WTC11 (cell line): Measurements from ENCODE around the gene BEX4.

Experiments
- ATF1 ChIP-seq: sonication (generic); formaldehyde crosslinking; IDR thresholded peaks from 2 replicates; pipeline ENCODE4 v1.8.1; 2023; ENCODE audit warnings: mild to moderate bottlenecking, moderate library complexity, missing genetic modification reagents
- CREB1 ChIP-seq: sonication (generic); formaldehyde crosslinking; IDR thresholded peaks from 2 replicates; pipeline ENCODE4 v1.8.0; 2023; ENCODE audit warnings: mild to moderate bottlenecking, missing genetic modification reagents
- GABPB1 ChIP-seq: sonication (generic); formaldehyde crosslinking; IDR thresholded peaks from 2 replicates; pipeline ENCODE4 v1.8.1; 2023; ENCODE audit warnings: mild to moderate bottlenecking, missing genetic modification reagents
- NR2C2 ChIP-seq: sonication (generic); formaldehyde crosslinking; IDR thresholded peaks from 2 replicates; pipeline ENCODE4 v1.8.0; 2022; ENCODE audit warnings: mild to moderate bottlenecking, missing genetic modification reagents
- TEAD4 ChIP-seq: sonication (generic); formaldehyde crosslinking; IDR thresholded peaks from 2 replicates; pipeline ENCODE4 v1.8.0; 2022; ENCODE audit warnings: mild to moderate bottlenecking, missing genetic modification reagents
- ZBTB21 ChIP-seq: sonication (generic); formaldehyde crosslinking; IDR thresholded peaks from 2 replicates; pipeline ENCODE4 v1.8.1; 2023; ENCODE audit warnings: mild to moderate bottlenecking, missing genetic modification reagents, borderline replicate concordance
- ZNF416 ChIP-seq: fragments of 250-450 bp; sonication (Bioruptor Pico); IDR thresholded peaks from 2 replicates; pipeline ENCODE4 v1.9.0; 2021; ENCODE audit warnings: mild to moderate bottlenecking, inconsistent platforms
- TF ChIP-seq, protein P1 (sequence below): fragments of 200-600 bp; IDR thresholded peaks from 2 replicates; pipeline ENCODE4 v1.8.0; 2022; ENCODE audit warnings: antibody characterized with exemption
- TF ChIP-seq, protein P2 (sequence below): sonication (generic); formaldehyde crosslinking; IDR thresholded peaks from 2 replicates; pipeline ENCODE4 v1.8.1; 2022; ENCODE audit warnings: low read depth, missing genetic modification reagents, borderline replicate concordance
- TF ChIP-seq, protein P3 (sequence below): sonication (generic); formaldehyde crosslinking; conservative IDR thresholded peaks from 2 replicates; pipeline ENCODE4 v1.8.1; 2023; ENCODE audit warnings: mild to moderate bottlenecking, low read depth, missing genetic modification reagents, moderate library complexity
- TF ChIP-seq, protein P4 (sequence below): sonication (generic); formaldehyde crosslinking; IDR thresholded peaks from 2 replicates; pipeline ENCODE4 v1.8.1; 2023; ENCODE audit warnings: mild to moderate bottlenecking, missing genetic modification reagents
- TF ChIP-seq, protein P5 (sequence below): sonication (generic); formaldehyde crosslinking; IDR thresholded peaks from 2 replicates; pipeline ENCODE4 v1.8.1; 2022; ENCODE audit warnings: missing genetic modification reagents, borderline replicate concordance

DNA sequence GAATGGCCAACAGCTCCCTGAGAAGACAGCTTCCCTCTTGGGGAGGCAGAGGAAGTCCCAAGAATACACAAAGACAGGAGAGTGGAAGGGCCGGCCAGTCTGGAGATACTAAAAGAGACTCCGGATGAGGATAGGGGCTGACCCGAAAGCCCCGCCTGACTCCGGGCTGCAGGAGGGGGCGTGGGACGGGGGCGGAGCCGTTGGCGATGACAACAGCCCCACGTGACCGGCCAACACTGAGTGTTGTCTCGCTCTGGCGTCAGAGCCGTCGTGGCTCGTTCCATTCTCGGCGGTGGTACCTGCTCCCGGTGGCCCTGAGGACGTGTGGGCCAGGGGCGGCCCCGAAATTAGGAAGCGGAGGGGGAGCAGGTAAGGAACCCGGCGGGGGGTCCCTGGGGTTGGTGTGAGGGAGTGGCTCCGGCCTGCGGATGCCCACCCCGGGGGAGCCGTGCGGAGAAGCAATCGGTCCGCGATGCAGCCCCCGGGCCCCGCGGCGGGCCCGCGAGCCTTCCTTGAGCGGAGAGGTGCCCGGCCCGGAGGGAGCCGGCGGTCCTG is at the start of gene BEX4:
- TF ChIP-seq, protein P1, sequence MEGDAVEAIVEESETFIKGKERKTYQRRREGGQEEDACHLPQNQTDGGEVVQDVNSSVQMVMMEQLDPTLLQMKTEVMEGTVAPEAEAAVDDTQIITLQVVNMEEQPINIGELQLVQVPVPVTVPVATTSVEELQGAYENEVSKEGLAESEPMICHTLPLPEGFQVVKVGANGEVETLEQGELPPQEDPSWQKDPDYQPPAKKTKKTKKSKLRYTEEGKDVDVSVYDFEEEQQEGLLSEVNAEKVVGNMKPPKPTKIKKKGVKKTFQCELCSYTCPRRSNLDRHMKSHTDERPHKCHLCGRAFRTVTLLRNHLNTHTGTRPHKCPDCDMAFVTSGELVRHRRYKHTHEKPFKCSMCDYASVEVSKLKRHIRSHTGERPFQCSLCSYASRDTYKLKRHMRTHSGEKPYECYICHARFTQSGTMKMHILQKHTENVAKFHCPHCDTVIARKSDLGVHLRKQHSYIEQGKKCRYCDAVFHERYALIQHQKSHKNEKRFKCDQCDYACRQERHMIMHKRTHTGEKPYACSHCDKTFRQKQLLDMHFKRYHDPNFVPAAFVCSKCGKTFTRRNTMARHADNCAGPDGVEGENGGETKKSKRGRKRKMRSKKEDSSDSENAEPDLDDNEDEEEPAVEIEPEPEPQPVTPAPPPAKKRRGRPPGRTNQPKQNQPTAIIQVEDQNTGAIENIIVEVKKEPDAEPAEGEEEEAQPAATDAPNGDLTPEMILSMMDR, result no peak
- TF ChIP-seq, protein P2, sequence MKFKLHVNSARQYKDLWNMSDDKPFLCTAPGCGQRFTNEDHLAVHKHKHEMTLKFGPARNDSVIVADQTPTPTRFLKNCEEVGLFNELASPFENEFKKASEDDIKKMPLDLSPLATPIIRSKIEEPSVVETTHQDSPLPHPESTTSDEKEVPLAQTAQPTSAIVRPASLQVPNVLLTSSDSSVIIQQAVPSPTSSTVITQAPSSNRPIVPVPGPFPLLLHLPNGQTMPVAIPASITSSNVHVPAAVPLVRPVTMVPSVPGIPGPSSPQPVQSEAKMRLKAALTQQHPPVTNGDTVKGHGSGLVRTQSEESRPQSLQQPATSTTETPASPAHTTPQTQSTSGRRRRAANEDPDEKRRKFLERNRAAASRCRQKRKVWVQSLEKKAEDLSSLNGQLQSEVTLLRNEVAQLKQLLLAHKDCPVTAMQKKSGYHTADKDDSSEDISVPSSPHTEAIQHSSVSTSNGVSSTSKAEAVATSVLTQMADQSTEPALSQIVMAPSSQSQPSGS (CRISPR knock-in tag), result no peak
- no peak for TF ChIP-seq NR2C2 (CRISPR knock-in tag)
- TF ChIP-seq, protein P3, sequence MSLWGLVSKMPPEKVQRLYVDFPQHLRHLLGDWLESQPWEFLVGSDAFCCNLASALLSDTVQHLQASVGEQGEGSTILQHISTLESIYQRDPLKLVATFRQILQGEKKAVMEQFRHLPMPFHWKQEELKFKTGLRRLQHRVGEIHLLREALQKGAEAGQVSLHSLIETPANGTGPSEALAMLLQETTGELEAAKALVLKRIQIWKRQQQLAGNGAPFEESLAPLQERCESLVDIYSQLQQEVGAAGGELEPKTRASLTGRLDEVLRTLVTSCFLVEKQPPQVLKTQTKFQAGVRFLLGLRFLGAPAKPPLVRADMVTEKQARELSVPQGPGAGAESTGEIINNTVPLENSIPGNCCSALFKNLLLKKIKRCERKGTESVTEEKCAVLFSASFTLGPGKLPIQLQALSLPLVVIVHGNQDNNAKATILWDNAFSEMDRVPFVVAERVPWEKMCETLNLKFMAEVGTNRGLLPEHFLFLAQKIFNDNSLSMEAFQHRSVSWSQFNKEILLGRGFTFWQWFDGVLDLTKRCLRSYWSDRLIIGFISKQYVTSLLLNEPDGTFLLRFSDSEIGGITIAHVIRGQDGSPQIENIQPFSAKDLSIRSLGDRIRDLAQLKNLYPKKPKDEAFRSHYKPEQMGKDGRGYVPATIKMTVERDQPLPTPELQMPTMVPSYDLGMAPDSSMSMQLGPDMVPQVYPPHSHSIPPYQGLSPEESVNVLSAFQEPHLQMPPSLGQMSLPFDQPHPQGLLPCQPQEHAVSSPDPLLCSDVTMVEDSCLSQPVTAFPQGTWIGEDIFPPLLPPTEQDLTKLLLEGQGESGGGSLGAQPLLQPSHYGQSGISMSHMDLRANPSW (CRISPR knock-in tag), result no peak
- TF ChIP-seq ZNF416 (CRISPR knock-in tag), result no peak
- TF ChIP-seq CREB1 (CRISPR knock-in tag), result no peak
- TF ChIP-seq, protein P4, sequence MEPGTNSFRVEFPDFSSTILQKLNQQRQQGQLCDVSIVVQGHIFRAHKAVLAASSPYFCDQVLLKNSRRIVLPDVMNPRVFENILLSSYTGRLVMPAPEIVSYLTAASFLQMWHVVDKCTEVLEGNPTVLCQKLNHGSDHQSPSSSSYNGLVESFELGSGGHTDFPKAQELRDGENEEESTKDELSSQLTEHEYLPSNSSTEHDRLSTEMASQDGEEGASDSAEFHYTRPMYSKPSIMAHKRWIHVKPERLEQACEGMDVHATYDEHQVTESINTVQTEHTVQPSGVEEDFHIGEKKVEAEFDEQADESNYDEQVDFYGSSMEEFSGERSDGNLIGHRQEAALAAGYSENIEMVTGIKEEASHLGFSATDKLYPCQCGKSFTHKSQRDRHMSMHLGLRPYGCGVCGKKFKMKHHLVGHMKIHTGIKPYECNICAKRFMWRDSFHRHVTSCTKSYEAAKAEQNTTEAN (CRISPR knock-in tag), result no peak
- TF ChIP-seq ATF1 (CRISPR knock-in tag), result no peak
- TF ChIP-seq TEAD4 (CRISPR knock-in tag), result no peak
- 0 out of 2 replicates have a peak, but pooled peaks have one; percentile 65 for TF ChIP-seq ZBTB21 (CRISPR knock-in tag)
- no peak for TF ChIP-seq GABPB1
- TF ChIP-seq, protein P5, sequence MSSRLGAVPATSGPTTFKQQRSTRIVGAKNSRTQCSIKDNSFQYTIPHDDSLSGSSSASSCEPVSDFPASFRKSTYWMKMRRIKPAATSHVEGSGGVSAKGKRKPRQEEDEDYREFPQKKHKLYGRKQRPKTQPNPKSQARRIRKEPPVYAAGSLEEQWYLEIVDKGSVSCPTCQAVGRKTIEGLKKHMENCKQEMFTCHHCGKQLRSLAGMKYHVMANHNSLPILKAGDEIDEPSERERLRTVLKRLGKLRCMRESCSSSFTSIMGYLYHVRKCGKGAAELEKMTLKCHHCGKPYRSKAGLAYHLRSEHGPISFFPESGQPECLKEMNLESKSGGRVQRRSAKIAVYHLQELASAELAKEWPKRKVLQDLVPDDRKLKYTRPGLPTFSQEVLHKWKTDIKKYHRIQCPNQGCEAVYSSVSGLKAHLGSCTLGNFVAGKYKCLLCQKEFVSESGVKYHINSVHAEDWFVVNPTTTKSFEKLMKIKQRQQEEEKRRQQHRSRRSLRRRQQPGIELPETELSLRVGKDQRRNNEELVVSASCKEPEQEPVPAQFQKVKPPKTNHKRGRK, result no peak
